GM12875 (cell line): Measurements from ENCODE around the gene CCDC120.

Experiments used
- H3K4me3 ChIP-seq: one replicate; pipeline ENCODE4 v1.5.1; 2011; ENCODE audit warnings: low read depth, low read length, control low read depth
- TF ChIP-seq, protein P1 (sequence below): IDR thresholded peaks from 2 replicates; pipeline ENCODE4 v1.5.1; 2011; ENCODE audit warnings: low read depth, mild to moderate bottlenecking, control low read depth, inconsistent platforms, low read length, moderate library complexity, borderline replicate concordance; ENCODE audit not compliant: insufficient read depth

The CCDC120 gene

DNA sequence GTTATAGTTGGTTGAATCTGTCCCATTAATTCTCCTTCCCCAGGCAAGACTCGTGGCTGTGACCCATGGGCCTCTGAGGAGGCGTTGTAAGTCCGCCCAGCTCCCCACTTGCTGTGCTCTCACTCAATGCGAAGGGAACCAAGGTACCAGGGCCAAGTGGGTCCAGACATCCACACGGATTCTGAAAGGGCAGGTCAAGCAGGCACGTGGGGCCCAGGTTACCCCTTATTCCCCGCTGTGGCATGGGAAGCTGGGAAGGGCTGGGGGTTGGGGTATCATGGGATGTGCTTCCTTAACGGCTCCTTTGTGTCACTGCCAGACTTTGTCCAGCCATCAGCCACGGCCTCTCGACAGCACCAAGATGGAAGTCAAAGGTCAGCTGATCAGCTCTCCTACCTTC is 3.1 kb downstream of the CCDC120 start:
- TF ChIP-seq, protein P1, sequence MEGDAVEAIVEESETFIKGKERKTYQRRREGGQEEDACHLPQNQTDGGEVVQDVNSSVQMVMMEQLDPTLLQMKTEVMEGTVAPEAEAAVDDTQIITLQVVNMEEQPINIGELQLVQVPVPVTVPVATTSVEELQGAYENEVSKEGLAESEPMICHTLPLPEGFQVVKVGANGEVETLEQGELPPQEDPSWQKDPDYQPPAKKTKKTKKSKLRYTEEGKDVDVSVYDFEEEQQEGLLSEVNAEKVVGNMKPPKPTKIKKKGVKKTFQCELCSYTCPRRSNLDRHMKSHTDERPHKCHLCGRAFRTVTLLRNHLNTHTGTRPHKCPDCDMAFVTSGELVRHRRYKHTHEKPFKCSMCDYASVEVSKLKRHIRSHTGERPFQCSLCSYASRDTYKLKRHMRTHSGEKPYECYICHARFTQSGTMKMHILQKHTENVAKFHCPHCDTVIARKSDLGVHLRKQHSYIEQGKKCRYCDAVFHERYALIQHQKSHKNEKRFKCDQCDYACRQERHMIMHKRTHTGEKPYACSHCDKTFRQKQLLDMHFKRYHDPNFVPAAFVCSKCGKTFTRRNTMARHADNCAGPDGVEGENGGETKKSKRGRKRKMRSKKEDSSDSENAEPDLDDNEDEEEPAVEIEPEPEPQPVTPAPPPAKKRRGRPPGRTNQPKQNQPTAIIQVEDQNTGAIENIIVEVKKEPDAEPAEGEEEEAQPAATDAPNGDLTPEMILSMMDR = no peak
- no peak overlapping the region for H3K4me3 ChIP-seq

DNA sequence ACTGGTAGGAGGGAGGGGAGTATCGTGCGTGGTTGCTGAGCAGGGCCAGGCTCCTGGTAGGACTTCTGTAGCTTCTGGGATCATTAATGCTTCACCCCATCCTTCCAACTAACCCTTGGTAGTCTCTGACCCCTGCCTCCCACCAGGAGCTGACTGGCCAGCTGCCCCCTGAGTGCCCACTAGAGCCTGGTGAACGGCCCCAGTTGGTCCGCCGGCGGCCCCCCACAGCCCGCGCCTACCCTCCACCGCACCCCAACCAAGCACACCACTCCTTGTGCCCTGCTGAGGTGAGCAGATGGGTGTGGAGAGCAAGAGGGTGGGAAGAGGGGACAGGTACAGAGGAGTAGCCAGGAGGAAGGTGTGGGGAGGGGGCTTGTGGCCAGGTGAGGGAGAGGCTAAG is 4.9 kb downstream of the CCDC120 start:
- TF ChIP-seq, protein P1 = no peak
- H3K4me3 ChIP-seq = no peak overlapping the region

DNA sequence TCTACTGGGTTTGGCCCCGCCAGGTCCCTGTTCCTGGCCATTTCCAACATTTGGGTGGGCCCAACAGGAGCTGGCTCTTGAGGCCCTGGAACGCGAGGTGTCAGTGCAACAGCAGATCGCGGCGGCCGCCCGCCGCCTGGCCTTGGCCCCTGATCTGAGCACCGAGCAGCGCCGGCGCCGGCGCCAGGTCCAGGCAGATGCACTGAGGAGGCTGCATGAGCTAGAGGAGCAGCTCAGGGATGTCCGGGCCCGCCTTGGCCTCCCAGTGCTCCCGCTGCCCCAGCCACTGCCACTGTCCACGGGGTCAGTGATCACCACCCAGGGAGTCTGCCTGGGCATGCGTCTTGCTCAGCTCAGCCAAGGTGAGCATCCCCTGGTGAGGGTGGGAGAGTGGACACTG is 5.5 kb downstream of the CCDC120 start:
- H3K4me3 ChIP-seq = no peak overlapping the region
- TF ChIP-seq, protein P1 = no peak

DNA sequence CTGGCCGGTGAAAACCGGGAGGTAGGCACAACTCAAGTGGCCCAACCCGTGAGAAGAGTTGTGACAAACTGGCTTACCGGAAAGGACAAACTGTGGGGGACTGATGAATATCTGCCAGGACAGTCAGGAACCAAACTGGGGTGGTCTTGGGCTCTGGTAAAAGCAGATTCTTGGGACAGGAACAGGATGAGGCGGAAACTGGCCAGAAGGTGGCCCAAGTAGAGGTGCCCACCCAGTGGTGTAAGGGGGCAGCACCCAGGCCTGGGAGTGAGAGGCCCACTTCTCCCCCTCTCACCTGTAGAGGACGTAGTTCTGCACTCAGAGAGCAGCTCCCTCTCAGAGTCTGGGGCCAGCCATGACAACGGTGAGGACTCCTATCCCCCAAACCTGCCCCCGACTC is 5.9 kb downstream of the CCDC120 start:
- H3K4me3 ChIP-seq = no peak overlapping the region
- TF ChIP-seq, protein P1 = no peak

DNA sequence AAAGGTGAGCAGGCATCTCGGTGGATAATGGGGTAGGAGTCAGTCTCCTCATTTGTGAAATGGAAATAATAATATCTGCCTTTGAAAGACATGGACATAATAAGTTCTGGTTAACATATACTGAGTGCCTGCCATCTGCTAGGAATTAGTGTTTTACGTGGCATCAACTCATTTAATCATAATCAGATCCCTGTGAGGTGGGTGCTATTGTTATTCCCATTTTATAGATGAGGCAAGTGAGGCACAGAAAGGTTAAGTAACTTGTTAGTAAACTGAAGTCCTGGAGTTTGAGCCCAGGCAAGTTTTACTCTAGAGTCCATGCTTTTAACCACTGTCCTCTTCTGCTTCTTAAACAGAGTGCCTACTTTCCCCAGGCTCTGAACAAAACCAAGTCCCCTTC is 7.5 kb downstream of the CCDC120 start:
- TF ChIP-seq, protein P1 = no peak
- H3K4me3 ChIP-seq = no peak overlapping the region

DNA sequence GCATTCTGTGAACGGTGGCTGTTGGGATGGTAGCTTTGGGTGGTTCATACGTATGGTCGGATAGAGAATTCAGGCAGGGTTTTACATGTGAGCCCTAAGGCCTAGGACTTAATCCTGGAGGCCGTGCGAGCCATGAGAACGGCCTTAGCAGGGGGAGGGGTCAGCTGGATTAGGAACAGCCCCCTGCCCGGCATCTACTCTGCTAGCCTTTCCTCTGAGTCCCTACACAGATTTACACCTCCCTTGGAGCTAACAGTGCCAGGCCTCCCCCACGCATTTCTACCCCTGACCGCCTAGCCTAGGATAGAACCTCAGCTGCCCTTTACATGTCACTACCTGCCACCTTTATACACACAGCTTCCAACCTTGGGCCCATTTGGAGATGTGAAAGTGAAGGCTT is 7.9 kb downstream of the CCDC120 start:
- no peak overlapping the region for H3K4me3 ChIP-seq
- TF ChIP-seq, protein P1 = no peak

DNA sequence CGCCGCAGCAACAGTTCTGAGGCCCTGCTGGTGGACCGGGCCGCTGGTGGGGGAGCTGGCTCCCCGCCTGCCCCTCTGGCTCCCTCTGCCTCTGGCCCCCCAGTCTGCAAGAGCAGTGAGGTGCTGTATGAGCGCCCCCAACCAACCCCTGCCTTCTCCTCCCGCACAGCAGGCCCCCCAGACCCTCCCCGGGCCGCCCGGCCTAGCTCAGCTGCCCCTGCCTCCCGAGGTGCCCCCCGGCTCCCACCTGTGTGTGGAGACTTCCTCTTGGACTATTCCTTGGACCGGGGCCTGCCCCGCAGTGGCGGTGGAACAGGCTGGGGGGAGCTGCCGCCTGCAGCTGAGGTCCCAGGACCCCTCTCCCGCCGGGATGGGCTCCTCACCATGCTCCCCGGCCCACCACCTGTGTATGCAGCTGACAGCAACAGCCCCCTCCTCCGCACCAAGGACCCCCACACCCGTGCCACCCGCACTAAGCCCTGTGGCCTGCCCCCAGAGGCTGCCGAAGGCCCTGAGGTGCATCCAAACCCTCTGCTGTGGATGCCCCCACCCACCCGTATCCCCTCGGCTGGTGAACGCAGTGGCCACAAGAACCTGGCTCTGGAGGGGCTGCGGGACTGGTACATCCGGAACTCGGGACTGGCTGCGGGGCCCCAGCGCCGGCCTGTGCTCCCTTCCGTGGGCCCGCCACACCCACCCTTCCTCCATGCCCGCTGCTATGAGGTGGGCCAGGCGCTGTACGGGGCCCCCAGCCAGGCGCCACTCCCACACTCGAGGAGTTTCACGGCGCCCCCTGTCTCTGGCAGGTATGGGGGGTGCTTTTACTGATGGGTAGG is 8.7 kb downstream of the CCDC120 start:
- no peak overlapping the region for H3K4me3 ChIP-seq
- TF ChIP-seq, protein P1 = no peak
